Activated CD8-positive, alpha-beta T cell treated with anti-CD3 and anti-CD28 coated beads for 36 hours (primary cell): ENCODE data around the gene ZNF385A. TPM values are rescaled to one million over a fixed set of nuclear protein-coding genes. Genes with fewer than 3 reads are reported as not detected.

Experiments used
- ATAC-seq: fragments of 200-7000 bp; cut with Tn5 transposase; one replicate; pipeline ENCODE4 v1.10.0; 2021; ENCODE audit warnings: mild to moderate bottlenecking, moderate library complexity
- CTCF ChIA-PET: fragments of 350-600 bp; sonication (Branson Sonifier 250); formaldehyde crosslinking; loops from one replicate; lab custom pipeline; 2021; ENCODE audit warnings: antibody characterized with exemption; lab: Charles Lee
- POLR2A ChIA-PET: fragments of 350-600 bp; sonication (Branson Sonifier 250); formaldehyde crosslinking; loops from one replicate; lab custom pipeline; 2021; ENCODE audit warnings: antibody characterized with exemption; lab: Charles Lee
- DNase-seq: peaks from one replicate; pipeline ENCODE4 v3.0.0-alpha.2; 2020
- H3K27ac Mint-ChIP-seq: one replicate; pipeline ENCODE4 v1.8.0; 2021; ENCODE audit warnings: mild to moderate bottlenecking, mixed read lengths
- H3K27me3 Mint-ChIP-seq: one replicate; pipeline ENCODE4 v1.8.0; 2021; ENCODE audit warnings: mixed read lengths
- H3K36me3 Mint-ChIP-seq: one replicate; pipeline ENCODE4 v1.8.0; 2021; ENCODE audit warnings: low read depth, mixed read lengths
- H3K4me1 Mint-ChIP-seq: one replicate; pipeline ENCODE4 v1.8.0; 2021; ENCODE audit warnings: low read depth, mixed read lengths
- H3K4me3 Mint-ChIP-seq: one replicate; pipeline ENCODE4 v1.8.0; 2021; ENCODE audit warnings: mild to moderate bottlenecking, moderate library complexity, mixed read lengths
- H3K9me3 Mint-ChIP-seq: one replicate; pipeline ENCODE4 v1.8.0; 2021; ENCODE audit warnings: mixed read lengths
- CTCF ChIP-seq: fragments of 200-600 bp; IDR thresholded peaks from one replicate; pipeline ENCODE4 v1.8.0; 2022; ENCODE audit warnings: antibody characterized with exemption, mild to moderate bottlenecking
- intact Hi-C: fragments of 100-400 bp; cut with micrococcal nuclease; formaldehyde crosslinking; loops from one replicate; pipeline ENCODE4 v1.10.0; 2022
- microRNA-seq: library from miRNA; unstranded; fragments of <30 nt; microRNA quantifications from one replicate; pipeline ENCODE4 v1.2.0, GENCODE V29; 2022; ENCODE audit warnings: borderline microRNAs expressed, borderline replicate concordance
- total RNA-seq, 2 experiments: library from RNA; stranded (reverse); gene quantifications; one replicate each; pipeline ENCODE4 v1.2.3, GENCODE V29; 2021

The ZNF385A gene
- total RNA-seq, 2 experiments from 2014 or later, result 1.1 to 2.5 TPM

GRCh38 chr12:54324617-54325441 is 59.7 kb downstream of the ZNF385A start, which contains the start of gene COPZ1:
TSS of gene COPZ1 (plus strand) at chr12:54325131. CDS start at chr12:54325164, 33 bp downstream.
- peaks cover 3% of the 10 kb centered on the region for H3K36me3 Mint-ChIP-seq
- peak; percentile 98 for DNase-seq
- POLR2A ChIA-PET, result interaction anchor here (0.6 to 2.1 kb wide), 12 partner anchors 10 to 104 kb away, joined by 3 to 10 read pairs (median 4); partner anchors contain the start of genes CBX5 and HNRNPA1

GRCh38 chr12:54321363-54321762 is 63.2 kb downstream of the ZNF385A start:
- Mint-ChIP-seq H3K4me1 (peaks cover 6% of the 10 kb centered on the region), H3K4me3 (no peak overlapping the region), H3K27ac (no peak overlapping the region), H3K9me3 (no peaks in the 10 kb centered on the region), H3K36me3 (peaks cover 3% of the 10 kb centered on the region), H3K27me3 (no peaks in the 10 kb centered on the region)
- CTCF ChIA-PET, result interaction anchor here (1.3 to 9.7 kb wide), 4 partner anchors 15 to 63 kb away, joined by 3 to 93 read pairs (median 6); no protein-coding TSS in a partner anchor
- intact Hi-C loops, result no loop called here
- DNase-seq (no peak), ATAC-seq (no peak)
- TF ChIP-seq CTCF, result no peak
- POLR2A ChIA-PET, result interaction anchor here (0.6 to 1.1 kb wide), 2 partner anchors 33 to 40 kb away, joined by 3 to 4 read pairs; no protein-coding TSS in a partner anchor

More at GRCh38 chr12:54324617-54325441, 59.7 kb downstream of the ZNF385A start, which contains the start of gene COPZ1:
- CTCF ChIA-PET, result interaction anchor here (0.6 to 9.7 kb wide), 35 partner anchors 8 to 225 kb away, joined by 3 to 93 read pairs (median 6); partner anchors contain the start of genes NFE2 and PDE1B
- Mint-ChIP-seq H3K27ac (peak within 1 kb of the TSS; percentile 94), H3K4me1 (peaks cover 28% of the 10 kb centered on the region), H3K4me3 (peak within 1 kb of the TSS; percentile 98), H3K27me3 (no peaks in the 10 kb centered on the region), H3K9me3 (no peaks in the 10 kb centered on the region)
- intact Hi-C loops, result loop anchor here (2.0 to 5.0 kb wide), 2 partner anchors 37 to 44 kb away; partner anchors contain the start of genes CBX5, GPR84 and HNRNPA1
- peak; percentile 99 for ATAC-seq
- peak; percentile 65 for TF ChIP-seq CTCF

Small RNA genes lying within 50 kb of the gene (microRNA-seq; reads per million reads assigned to microRNA genes)
- 121 reads per million, percentile 70 among the genes with 10 or more reads in this experiment for gene MIR148B

Other genes starting within 250 kb of the ZNF385A start
- gene SMUG1, start 195.7 kb downstream of the ZNF385A start, total RNA-seq, result 10 to 100 TPM; 20.1 to 23.9 TPM
- gene CBX5, start 104.6 kb downstream of the ZNF385A start, total RNA-seq, result 100 to 1,000 TPM; 125 to 128 TPM
- 1,000 to 10,000 TPM; 2,224 to 2,338 TPM for gene HNRNPA1, start 104.0 kb downstream of the ZNF385A start, total RNA-seq
- not detected for gene NFE2, start 83.7 kb downstream of the ZNF385A start, total RNA-seq
- gene COPZ1, start 59.6 kb downstream of the ZNF385A start, total RNA-seq, result 10 to 100 TPM; 75.8 to 78.4 TPM
- not detected for gene GPR84, start 20.2 kb downstream of the ZNF385A start, total RNA-seq
- gene ITGA5, start 34.5 kb upstream of the ZNF385A start, total RNA-seq, result 10 to 100 TPM; 35.2 to 36.6 TPM
- gene GTSF1, start 88.9 kb upstream of the ZNF385A start, total RNA-seq, result 1 to 10 TPM; 6.9 to 9.4 TPM
- gene NCKAP1L, start 113.0 kb upstream of the ZNF385A start, total RNA-seq, result 10 to 100 TPM; 87.6 to 92.9 TPM
- 1 to 10 TPM; 5.2 to 5.6 TPM for gene PDE1B, start 164.9 kb upstream of the ZNF385A start, total RNA-seq
- gene PPP1R1A, start 203.9 kb upstream of the ZNF385A start, total RNA-seq, result not detected